Endothelial cell of umbilical vein (primary cell): ENCODE results near the gene CDCA3. TPM values are rescaled to one million over a fixed set of nuclear protein-coding genes. Genes with fewer than 3 reads are reported as not detected.

ENCODE experiments used
- BruUV-seq: library from RNA; stranded (reverse); fragments of 400-500 nt; replicated peaks from 2 replicates; lab custom pipeline; 2021; lab: Mats Ljungman, UMichigan
- CTCF ChIA-PET: fragments of 300-600, 350-600 bp; sonication (Branson Sonifier 250); formaldehyde crosslinking; loops from one replicate; lab custom pipeline; 2021; ENCODE audit warnings: antibody characterized with exemption, inconsistent platforms; lab: Charles Lee
- POLR2A ChIA-PET: fragments of 300-600, 350-600 bp; sonication (Branson Sonifier 250); formaldehyde crosslinking; loops from one replicate; lab custom pipeline; 2021; ENCODE audit warnings: antibody characterized with exemption, inconsistent platforms; lab: Charles Lee
- DNase-seq: peaks from one replicate; pipeline ENCODE4 v3.0.0-alpha.2; 2011; ENCODE audit warnings: low read depth, low spot score
- FAIRE-seq: peaks from 2 replicates; lab custom pipeline; 2011; peaks lifted over from hg19 to GRCh38; lab: Jason Lieb, UNC
- H2AFZ ChIP-seq: 2 replicates; pipeline ENCODE4 v1.6.0; 2012; ENCODE audit warnings: low read depth, low read length, control low read depth, inconsistent platforms
- H3K27ac ChIP-seq: 2 replicates; pipeline ENCODE4 v1.5.1; 2011; ENCODE audit warnings: low read depth, mild to moderate bottlenecking, control low read depth, low read length, moderate library complexity; ENCODE audit not compliant: insufficient read depth
- H3K27me3 ChIP-seq, 2 experiments: 2 replicates each; pipeline versions ENCODE4 v1.6.0 to v1.6.1; 2011; ENCODE audit warnings: low read length in 2 of 2, mixed read lengths in 1 of 2; ENCODE audit not compliant: control insufficient read depth in 2 of 2, insufficient read depth in 2 of 2
- H3K36me3 ChIP-seq, 2 experiments: 2 replicates in 1 of 2; 3 replicates in 1 of 2; pipeline ENCODE4 v1.5.1; 2011; ENCODE audit warnings: low read length in 2 of 2, mild to moderate bottlenecking in 1 of 2, moderate library complexity in 1 of 2; ENCODE audit not compliant: control insufficient read depth in 2 of 2, insufficient read depth in 2 of 2; ENCODE audit errors: extremely low read depth in 1 of 2
- H3K4me1 ChIP-seq: 3 replicates; pipeline ENCODE4 v1.5.1; 2011; ENCODE audit warnings: mild to moderate bottlenecking, low read length; ENCODE audit not compliant: control insufficient read depth, insufficient read depth; ENCODE audit errors: extremely low read depth
- H3K4me2 ChIP-seq: 2 replicates; pipeline ENCODE4 v1.6.1; 2011; ENCODE audit warnings: low read length, control low read depth, mixed read lengths; ENCODE audit not compliant: insufficient read depth
- H3K4me3 ChIP-seq, 3 experiments: fragments of 200-600 bp in 1 of 3; sonication (generic), shearing (Covaris generic) in 1 of 3; replicated peaks in 1 of 3; 2 replicates each; pipeline ENCODE4 v1.5.1; 2011 to 2016; ENCODE audit warnings: control low read depth in 3 of 3, low read length in 3 of 3, mild to moderate bottlenecking in 2 of 3, inconsistent platforms in 1 of 3, low read depth in 1 of 3, moderate library complexity in 1 of 3; ENCODE audit not compliant: insufficient read depth in 1 of 3
- H3K79me2 ChIP-seq: 2 replicates; pipeline ENCODE4 v1.6.0; 2012; ENCODE audit warnings: low read length, inconsistent platforms; ENCODE audit not compliant: control insufficient read depth, insufficient read depth
- H3K9ac ChIP-seq: replicated peaks from 2 replicates; pipeline ENCODE3; 2011; ENCODE audit warnings: low read length, control low read depth; ENCODE audit not compliant: insufficient read depth; ENCODE audit errors: extremely low read depth
- H3K9me1 ChIP-seq: replicated peaks from 3 replicates; pipeline ENCODE4 v1.6.0; 2011; ENCODE audit warnings: mild to moderate bottlenecking, low read length; ENCODE audit not compliant: control insufficient read depth, insufficient read depth; ENCODE audit errors: extremely low read depth
- H3K9me3 ChIP-seq: replicated peaks from 2 replicates; pipeline ENCODE4 v1.5.1; 2012; ENCODE audit warnings: low read length, inconsistent platforms; ENCODE audit not compliant: control insufficient read depth, insufficient read depth
- H4K20me1 ChIP-seq: replicated peaks from 2 replicates; pipeline ENCODE3; 2011; ENCODE audit warnings: mild to moderate bottlenecking, low read length; ENCODE audit not compliant: control insufficient read depth, insufficient read depth; ENCODE audit errors: extremely low read depth
- EZH2 ChIP-seq: IDR thresholded peaks from 2 replicates; pipeline ENCODE4 v1.6.1; 2012; ENCODE audit warnings: borderline replicate concordance, low read depth, mild to moderate bottlenecking, moderate library complexity, low read length, inconsistent platforms; ENCODE audit not compliant: severe bottlenecking
- FOS ChIP-seq: IDR thresholded peaks from 2 replicates; pipeline ENCODE4 v1.6.1; 2011; ENCODE audit warnings: mild to moderate bottlenecking, low read length, moderate library complexity, borderline replicate concordance; ENCODE audit not compliant: insufficient read depth
- GATA2 ChIP-seq: IDR thresholded peaks from 2 replicates; pipeline ENCODE4 v1.7.0; 2011; ENCODE audit warnings: low read depth, mild to moderate bottlenecking, moderate library complexity, mixed read lengths, low read length; ENCODE audit not compliant: insufficient read length, insufficient read depth
- JUN ChIP-seq: IDR thresholded peaks from 2 replicates; pipeline ENCODE4 v1.6.1; 2011; ENCODE audit warnings: borderline replicate concordance, low read depth; ENCODE audit not compliant: insufficient read length, insufficient read depth
- MYC ChIP-seq: IDR thresholded peaks from one replicate; pipeline ENCODE4 v1.6.1; 2011; ENCODE audit warnings: mild to moderate bottlenecking, low read depth, low read length
- POLR2A ChIP-seq: IDR thresholded peaks from 2 replicates; pipeline ENCODE4 v1.6.1; 2012; ENCODE audit warnings: low read depth, mild to moderate bottlenecking, control low read depth, low read length
- POLR2AphosphoS5 ChIP-seq: IDR thresholded peaks from 2 replicates; pipeline ENCODE4 v1.6.1; 2012; ENCODE audit warnings: low read depth, mild to moderate bottlenecking, control low read depth, low read length, moderate library complexity; ENCODE audit not compliant: insufficient read depth
- dilution Hi-C: fragments of 300-500 bp; cut with MboI; formaldehyde crosslinking; loops from one replicate; pipeline ENCODE4 v1.15.0; 2019; ENCODE audit warnings: low sequenced_read_pairs; ENCODE audit not compliant: extremely low pct_ligation_motif_present
- intact Hi-C: fragments of 100-400 bp; cut with micrococcal nuclease; formaldehyde crosslinking; loops from one replicate; pipeline ENCODE4 v1.10.0; 2022
- polyA plus RNA-seq, 4 experiments: library from polyadenylated mRNA; depleted of rRNA in 3 of 4; stranded (reverse) in 3 of 4; unstranded in 1 of 4; fragments of >200 nt; gene quantifications; 2 replicates each; pipeline versions ENCODE4 v1.2.1 to v1.2.3, GENCODE V29; 2011 to 2012; ENCODE audit warnings: missing spikeins in 1 of 4
- total RNA-seq: library from RNA; stranded (reverse); gene quantifications from 2 replicates; pipeline ENCODE4 v1.2.3, GENCODE V29; 2021
- TF ChIP-seq, protein P1 (sequence below): IDR thresholded peaks from 2 replicates; pipeline ENCODE4 v1.6.1; 2011; ENCODE audit not compliant: insufficient read depth, insufficient read length
- TF ChIP-seq, protein P2 (sequence below), 2 donors: IDR thresholded peaks; 1 replicate in 1 of 2; 2 replicates in 1 of 2; pipeline ENCODE4 v1.5.1; 2011; ENCODE audit warnings: low read length in 2 of 2, mild to moderate bottlenecking in 2 of 2, moderate library complexity in 2 of 2, control low read depth in 1 of 2, inconsistent platforms in 1 of 2, low read depth in 1 of 2; ENCODE audit not compliant: insufficient read depth in 1 of 2; ENCODE audit errors: extremely low read depth in 1 of 2

Gene CDCA3
- total and polyA plus RNA-seq, 2 donors (not counting 3 experiments of a cell fraction or from before 2014, with no cell fraction given): 44.3 to 53.5 TPM

DNA sequence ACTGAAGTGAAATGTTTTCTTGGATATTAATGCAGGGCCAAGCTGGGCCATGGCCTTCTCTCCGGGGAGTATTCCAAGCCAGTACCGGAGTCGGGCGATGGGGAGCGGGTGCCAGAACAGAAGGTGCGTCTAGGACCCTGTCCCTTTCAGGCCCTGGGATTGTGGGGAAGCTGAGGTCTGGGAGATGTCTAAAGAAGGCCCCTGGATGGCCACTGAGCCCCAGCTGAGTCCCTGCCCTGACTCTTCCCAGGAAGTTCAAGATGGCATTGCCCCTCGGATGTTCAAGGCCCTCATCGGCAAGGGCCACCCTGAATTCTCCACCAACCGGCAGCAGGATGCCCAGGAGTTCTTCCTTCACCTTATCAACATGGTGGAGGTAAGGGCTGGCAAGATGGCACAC lies 9.0 kb upstream of the CDCA3 start:
- Histone ChIP-seq H3K27ac (no peak overlapping the region), H4K20me1 (no peaks in the 10 kb centered on the region), H3K36me3 (peaks cover 18 to 68% of the 10 kb centered on the region in 2 experiments), H3K4me1 (no peaks in the 10 kb centered on the region), H2AFZ (no peak overlapping the region), H3K9me3 (no peaks in the 10 kb centered on the region), H3K4me3 (no peak overlapping the region), H3K9ac (no peak overlapping the region), H3K79me2 (peaks cover under 1% of the 10 kb centered on the region), H3K4me2 (no peak overlapping the region), H3K27me3 (no peaks in the 10 kb centered on the region), H3K9me1 (no peaks in the 10 kb centered on the region)
- FAIRE-seq: no peak
- BruUV-seq: no TSS peak
- TF ChIP-seq, protein P1, sequence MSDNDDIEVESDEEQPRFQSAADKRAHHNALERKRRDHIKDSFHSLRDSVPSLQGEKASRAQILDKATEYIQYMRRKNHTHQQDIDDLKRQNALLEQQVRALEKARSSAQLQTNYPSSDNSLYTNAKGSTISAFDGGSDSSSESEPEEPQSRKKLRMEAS: no peak
- TF ChIP-seq POLR2AphosphoS5 (no peak), GATA2 (no peak), JUN (no peak), EZH2 (no peak), MYC (no peak), FOS (no peak), POLR2A (no peak)
- TF ChIP-seq, protein P2, sequence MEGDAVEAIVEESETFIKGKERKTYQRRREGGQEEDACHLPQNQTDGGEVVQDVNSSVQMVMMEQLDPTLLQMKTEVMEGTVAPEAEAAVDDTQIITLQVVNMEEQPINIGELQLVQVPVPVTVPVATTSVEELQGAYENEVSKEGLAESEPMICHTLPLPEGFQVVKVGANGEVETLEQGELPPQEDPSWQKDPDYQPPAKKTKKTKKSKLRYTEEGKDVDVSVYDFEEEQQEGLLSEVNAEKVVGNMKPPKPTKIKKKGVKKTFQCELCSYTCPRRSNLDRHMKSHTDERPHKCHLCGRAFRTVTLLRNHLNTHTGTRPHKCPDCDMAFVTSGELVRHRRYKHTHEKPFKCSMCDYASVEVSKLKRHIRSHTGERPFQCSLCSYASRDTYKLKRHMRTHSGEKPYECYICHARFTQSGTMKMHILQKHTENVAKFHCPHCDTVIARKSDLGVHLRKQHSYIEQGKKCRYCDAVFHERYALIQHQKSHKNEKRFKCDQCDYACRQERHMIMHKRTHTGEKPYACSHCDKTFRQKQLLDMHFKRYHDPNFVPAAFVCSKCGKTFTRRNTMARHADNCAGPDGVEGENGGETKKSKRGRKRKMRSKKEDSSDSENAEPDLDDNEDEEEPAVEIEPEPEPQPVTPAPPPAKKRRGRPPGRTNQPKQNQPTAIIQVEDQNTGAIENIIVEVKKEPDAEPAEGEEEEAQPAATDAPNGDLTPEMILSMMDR (IDR thresholded peaks at IDR 0.05; ENCODE audit: extremely low read depth in 1 of 2, insufficient read depth in 1 of 2, low read depth in 1 of 2, low read length in 2 of 2): no peak
- dilution Hi-C loops: no loop called here
- no peak for DNase-seq
- ChIA-PET POLR2A (no interaction called here), CTCF (interaction anchor here (1.9 kb wide), 1 partner anchor 9 kb away, joined by 7 read pairs; no protein-coding TSS in a partner anchor)
- intact Hi-C loops: no loop called here
